M059J (cell line): ENCODE results near the gene MAGEA9B. TPM values are rescaled to one million over a fixed set of nuclear protein-coding genes. Genes with fewer than 3 reads are reported as not detected.
"Not testable (repeated sequence)": the region's sequence is repeated elsewhere in the genome, so short reads cannot be mapped to it uniquely, and the experiment has no call there.

Source experiments
- DNase-seq: peaks from one replicate; pipeline ENCODE4 v3.0.0-alpha.2; 2012; ENCODE audit warnings: low read depth
- total RNA-seq: library from RNA; depleted of rRNA; stranded (reverse); fragments of >200 nt; shearing (Covaris generic); gene quantifications from 2 replicates; pipeline ENCODE4 v1.2.3, GENCODE V29; 2014

Gene MAGEA9B
- total RNA-seq, 1 experiment from 2014 or later = 0.37 TPM

- DNase-seq = no peak
Observed at GRCh38 chrX:149571770-149572169, 15.5 kb downstream of the MAGEA9B start.

- DNase-seq = peak; percentile 88
Observed at GRCh38 chrX:149570668-149571067, 16.6 kb downstream of the MAGEA9B start.

DNA sequence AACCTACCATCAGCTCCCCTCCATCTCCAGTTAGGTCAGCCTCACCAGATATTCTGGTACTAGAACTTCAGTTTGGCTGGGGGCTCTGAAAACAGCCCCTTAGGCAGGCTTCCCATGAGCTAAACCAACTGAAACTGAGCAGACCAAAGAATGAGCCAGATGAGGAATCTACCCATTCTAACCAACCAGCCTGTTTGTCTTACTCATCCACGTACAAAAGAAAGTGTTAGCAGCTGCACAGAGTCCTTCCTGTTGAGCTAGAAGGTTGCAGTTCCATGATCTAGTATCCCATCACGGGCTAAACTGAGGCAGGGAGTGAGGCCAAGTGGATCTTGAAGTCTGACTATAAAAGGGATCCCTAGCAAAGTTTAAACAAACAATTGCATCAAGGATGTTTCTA lies 17.5 kb downstream of the MAGEA9B start:
- no peak for DNase-seq

- DNase-seq = no peak
Observed at GRCh38 chrX:149568701-149569296, 18.5 kb downstream of the MAGEA9B start.

DNA sequence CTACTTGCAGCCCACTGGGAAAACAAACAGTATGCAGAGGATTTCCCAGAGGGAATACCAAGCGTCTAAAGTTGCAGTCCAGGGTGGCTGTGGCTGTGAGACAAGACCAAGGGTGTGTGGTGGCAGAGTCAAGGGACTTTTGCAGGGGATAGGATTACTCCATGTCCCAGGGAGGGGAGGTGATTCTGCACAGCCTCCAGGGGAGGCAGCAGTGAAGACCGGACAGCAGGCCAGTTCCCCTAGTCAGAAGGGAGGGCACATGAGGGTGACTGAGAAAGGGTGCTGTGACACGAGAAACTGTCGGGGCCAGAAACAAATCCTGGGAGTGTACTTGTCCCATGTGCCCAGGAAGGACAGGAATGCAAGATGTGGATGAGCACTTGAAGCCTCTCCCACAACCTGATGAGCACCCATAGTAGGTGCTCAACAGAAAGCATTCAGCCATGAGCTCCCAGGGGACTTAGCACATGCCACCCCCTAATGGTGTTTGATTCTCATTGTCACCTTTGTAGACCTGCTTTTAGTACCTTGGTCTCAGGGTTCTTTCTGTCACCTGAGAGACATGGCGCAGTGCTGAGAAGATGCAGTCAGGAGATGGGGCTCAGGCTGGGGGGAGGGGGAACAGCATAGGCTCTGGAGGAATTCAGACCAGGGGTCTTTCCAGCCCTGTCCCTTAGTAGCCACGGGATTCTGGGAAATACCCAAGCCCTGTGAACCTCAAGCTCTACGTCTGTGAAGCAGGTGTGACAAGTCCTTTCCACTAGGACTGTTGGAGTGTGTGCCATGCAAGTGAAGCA lies 19.4 kb downstream of the MAGEA9B start:
- DNase-seq = no peak

DNA sequence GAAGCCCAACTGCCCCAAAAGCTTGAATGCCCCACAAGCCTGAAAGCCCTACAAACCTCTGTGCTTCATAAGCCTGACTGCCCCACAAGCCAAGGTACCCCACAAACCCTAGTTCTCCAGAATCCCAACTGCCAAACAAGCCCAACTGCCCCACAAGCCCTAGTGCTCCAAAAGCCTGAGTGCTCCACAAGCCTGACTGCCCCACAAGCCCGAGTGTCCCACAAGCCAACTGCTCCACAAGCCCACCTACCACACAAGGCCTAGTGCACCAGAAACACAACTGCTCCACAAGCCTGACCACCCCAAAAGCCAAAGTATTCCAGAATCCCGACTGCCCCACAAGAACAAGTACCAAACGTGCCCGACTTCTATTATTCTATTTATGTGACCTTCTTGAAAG lies 23.9 kb downstream of the MAGEA9B start:
- DNase-seq = no peak

DNA sequence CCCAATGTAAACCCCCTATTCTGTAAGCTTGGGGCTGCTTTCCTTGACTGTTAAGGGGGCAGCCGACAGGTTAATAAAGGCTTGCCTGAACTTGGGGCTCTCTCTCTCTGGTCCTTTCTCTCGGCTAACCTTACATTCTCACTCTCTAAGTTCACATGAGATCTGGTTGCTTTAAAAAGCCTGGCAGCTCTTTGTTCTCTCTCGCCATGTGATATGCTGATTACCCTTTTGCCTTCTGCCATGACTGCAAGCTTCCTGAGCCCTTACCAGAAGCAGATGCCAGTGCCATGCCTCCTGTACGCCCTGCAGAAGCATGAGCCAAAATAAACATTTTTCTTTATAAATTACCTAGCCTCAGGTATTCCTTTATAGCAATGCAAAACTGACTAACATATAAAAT lies 32.0 kb downstream of the MAGEA9B start:
- not testable (repeated sequence) for DNase-seq

DNA sequence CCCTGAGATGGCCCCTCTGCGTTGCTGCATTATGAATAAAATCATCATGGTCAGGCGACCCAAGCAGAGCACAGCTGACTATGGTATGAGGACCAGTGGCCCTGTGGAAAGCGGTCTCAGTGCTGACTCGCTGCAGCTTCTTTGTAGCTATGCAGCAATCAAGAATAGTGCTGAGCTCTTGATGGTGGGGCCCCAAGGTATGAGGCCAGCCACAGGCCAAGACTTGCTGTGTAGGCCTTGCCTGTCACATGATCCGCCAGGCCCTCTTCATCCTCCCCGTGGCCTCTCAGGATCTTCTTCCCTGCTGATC lies 35.4 kb downstream of the MAGEA9B start:
- not testable (repeated sequence) for DNase-seq

DNA sequence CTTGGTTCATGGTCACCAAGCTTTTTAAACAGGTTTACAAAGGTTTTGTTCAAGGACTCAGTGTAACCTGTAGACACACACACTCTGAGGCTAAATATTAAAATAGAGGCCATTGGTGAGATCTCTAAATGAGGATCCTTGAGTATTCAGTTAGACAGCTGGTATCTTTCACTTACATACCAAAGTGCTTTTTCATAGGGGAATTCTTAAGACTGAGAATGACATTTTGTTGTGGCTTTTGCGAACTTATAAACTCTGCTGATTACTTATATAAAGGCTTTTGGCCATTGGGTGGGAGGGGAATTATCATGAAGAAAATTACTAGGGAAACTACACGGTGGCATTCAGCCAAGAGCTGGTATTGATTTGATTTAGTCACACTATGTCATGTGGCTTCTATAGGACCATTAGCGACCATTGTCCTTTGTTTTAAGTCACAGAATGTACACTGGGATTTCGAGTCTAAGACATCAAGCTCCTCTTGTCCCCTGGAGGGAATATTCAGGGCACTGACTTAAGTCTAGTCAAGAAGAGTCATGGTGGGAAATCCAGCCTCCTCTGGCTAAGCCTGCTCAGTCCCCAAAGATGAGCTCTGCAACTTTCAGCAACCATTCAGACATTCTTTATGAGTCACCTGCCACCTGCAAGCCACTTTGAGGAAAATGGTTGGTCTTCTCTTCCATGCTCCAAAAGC lies 35.9 kb downstream of the MAGEA9B start:
- not testable (repeated sequence) for DNase-seq

- DNase-seq = not testable (repeated sequence)
Observed at GRCh38 chrX:149550454-149550853, 36.8 kb downstream of the MAGEA9B start.

- not testable (repeated sequence) for DNase-seq
Observed at GRCh38 chrX:149549701-149550100, 37.6 kb downstream of the MAGEA9B start, which contains the start of gene HSFX3. HSFX3 (minus strand) TSS chrX:149549924; CDS start chrX:149549852, 72 bp downstream.

DNA sequence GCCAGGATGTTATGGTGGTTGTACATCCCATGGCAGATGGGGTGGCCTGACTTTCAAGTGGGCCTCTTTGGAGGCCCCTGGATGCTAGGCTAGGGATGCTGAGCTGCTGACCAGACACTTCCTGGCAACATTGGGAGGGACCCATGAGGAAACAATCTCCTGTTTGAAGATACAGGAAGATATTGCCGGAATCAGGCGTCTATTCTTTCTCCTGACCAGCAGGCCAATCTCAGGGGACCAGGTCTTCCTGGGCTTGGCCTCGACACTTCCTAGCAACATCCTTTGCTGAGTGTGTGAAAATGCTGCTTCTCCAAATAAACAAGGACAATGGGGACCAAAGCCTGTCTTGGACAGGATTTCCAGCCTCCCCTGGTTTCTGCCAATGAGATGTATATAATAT lies 39.5 kb downstream of the MAGEA9B start:
- DNase-seq = not testable (repeated sequence)

DNA sequence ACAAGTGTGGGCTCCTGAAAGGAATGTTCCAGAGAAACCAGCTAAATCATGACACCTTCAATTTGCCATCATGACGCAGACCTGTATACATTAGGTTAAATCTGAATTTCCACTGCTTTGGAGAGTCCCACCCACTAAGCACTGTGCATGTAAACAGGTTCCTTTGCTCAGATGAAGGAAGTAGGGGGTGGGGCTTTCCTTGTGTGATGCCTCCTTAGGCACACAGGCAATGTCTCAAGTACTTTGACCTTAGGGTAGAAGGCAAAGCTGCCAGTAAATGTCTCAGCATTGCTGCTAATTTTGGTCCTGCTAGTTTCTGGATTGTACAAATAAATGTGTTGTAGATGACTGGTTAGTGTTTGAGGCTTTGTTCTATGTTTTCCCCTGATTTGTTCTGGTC lies 40.3 kb downstream of the MAGEA9B start:
- not testable (repeated sequence) for DNase-seq

GRCh38 chrX:149545545-149546543 lies 41.4 kb downstream of the MAGEA9B start:
- peak; percentile 19 for DNase-seq

- no peak for DNase-seq
Observed at GRCh38 chrX:149541521-149542047, 45.7 kb downstream of the MAGEA9B start.

GRCh38 chrX:149540621-149541520 lies 46.4 kb downstream of the MAGEA9B start, which contains the start of gene EOLA1:
EOLA1 (plus strand) TSS chrX:149541012; CDS start chrX:149545631, 4,619 bp downstream.
- peak; percentile 98 for DNase-seq

DNA sequence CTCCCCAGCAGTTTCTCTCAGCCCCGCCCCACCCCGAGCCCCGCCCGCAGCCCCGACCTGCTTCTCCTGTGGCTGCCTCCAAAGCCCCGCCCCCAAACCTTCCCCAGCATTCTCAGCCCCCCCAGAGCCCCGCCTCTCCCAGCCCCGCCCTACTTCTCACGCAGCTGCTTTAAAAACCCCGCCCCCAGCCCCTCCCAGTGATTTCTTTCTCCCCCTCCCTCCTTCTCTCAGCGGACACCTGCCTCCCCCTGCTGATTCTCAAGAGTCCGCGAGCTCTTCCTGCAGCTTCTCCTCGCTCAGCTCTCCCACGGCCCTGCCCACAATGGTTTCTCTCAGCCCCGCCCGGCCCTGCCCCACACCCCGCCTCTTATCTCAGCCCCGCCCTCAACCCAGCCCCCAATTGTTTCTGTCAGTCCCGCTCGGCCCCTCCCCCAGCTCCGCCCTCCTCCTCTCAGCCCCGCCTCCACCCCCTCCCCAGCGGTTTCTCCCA lies 47.1 kb downstream of the MAGEA9B start:
- DNase-seq = peak; percentile 90

- DNase-seq = peak; percentile 95
Observed at GRCh38 chrX:149539283-149540130, 47.8 kb downstream of the MAGEA9B start.

- DNase-seq = not testable (repeated sequence)
Observed at GRCh38 chrX:149537474-149537873, 49.8 kb downstream of the MAGEA9B start.
